ENCODE results near the gene THBS3. TPM values are rescaled to one million over a fixed set of nuclear protein-coding genes. Genes with fewer than 3 reads are reported as not detected.

THBS3 gene
- total and polyA plus RNA-seq, 9 of the 15 experiments (the other 6 are each of a cell fraction or from before 2014, with no cell fraction given): 0.59 to 8.3 (median 3.2) TPM

- TF ChIP-seq, protein P1, sequence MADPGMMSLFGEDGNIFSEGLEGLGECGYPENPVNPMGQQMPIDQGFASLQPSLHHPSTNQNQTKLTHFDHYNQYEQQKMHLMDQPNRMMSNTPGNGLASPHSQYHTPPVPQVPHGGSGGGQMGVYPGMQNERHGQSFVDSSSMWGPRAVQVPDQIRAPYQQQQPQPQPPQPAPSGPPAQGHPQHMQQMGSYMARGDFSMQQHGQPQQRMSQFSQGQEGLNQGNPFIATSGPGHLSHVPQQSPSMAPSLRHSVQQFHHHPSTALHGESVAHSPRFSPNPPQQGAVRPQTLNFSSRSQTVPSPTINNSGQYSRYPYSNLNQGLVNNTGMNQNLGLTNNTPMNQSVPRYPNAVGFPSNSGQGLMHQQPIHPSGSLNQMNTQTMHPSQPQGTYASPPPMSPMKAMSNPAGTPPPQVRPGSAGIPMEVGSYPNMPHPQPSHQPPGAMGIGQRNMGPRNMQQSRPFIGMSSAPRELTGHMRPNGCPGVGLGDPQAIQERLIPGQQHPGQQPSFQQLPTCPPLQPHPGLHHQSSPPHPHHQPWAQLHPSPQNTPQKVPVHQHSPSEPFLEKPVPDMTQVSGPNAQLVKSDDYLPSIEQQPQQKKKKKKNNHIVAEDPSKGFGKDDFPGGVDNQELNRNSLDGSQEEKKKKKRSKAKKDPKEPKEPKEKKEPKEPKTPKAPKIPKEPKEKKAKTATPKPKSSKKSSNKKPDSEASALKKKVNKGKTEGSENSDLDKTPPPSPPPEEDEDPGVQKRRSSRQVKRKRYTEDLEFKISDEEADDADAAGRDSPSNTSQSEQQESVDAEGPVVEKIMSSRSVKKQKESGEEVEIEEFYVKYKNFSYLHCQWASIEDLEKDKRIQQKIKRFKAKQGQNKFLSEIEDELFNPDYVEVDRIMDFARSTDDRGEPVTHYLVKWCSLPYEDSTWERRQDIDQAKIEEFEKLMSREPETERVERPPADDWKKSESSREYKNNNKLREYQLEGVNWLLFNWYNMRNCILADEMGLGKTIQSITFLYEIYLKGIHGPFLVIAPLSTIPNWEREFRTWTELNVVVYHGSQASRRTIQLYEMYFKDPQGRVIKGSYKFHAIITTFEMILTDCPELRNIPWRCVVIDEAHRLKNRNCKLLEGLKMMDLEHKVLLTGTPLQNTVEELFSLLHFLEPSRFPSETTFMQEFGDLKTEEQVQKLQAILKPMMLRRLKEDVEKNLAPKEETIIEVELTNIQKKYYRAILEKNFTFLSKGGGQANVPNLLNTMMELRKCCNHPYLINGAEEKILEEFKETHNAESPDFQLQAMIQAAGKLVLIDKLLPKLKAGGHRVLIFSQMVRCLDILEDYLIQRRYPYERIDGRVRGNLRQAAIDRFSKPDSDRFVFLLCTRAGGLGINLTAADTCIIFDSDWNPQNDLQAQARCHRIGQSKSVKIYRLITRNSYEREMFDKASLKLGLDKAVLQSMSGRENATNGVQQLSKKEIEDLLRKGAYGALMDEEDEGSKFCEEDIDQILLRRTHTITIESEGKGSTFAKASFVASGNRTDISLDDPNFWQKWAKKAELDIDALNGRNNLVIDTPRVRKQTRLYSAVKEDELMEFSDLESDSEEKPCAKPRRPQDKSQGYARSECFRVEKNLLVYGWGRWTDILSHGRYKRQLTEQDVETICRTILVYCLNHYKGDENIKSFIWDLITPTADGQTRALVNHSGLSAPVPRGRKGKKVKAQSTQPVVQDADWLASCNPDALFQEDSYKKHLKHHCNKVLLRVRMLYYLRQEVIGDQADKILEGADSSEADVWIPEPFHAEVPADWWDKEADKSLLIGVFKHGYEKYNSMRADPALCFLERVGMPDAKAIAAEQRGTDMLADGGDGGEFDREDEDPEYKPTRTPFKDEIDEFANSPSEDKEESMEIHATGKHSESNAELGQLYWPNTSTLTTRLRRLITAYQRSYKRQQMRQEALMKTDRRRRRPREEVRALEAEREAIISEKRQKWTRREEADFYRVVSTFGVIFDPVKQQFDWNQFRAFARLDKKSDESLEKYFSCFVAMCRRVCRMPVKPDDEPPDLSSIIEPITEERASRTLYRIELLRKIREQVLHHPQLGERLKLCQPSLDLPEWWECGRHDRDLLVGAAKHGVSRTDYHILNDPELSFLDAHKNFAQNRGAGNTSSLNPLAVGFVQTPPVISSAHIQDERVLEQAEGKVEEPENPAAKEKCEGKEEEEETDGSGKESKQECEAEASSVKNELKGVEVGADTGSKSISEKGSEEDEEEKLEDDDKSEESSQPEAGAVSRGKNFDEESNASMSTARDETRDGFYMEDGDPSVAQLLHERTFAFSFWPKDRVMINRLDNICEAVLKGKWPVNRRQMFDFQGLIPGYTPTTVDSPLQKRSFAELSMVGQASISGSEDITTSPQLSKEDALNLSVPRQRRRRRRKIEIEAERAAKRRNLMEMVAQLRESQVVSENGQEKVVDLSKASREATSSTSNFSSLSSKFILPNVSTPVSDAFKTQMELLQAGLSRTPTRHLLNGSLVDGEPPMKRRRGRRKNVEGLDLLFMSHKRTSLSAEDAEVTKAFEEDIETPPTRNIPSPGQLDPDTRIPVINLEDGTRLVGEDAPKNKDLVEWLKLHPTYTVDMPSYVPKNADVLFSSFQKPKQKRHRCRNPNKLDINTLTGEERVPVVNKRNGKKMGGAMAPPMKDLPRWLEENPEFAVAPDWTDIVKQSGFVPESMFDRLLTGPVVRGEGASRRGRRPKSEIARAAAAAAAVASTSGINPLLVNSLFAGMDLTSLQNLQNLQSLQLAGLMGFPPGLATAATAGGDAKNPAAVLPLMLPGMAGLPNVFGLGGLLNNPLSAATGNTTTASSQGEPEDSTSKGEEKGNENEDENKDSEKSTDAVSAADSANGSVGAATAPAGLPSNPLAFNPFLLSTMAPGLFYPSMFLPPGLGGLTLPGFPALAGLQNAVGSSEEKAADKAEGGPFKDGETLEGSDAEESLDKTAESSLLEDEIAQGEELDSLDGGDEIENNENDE (IDR thresholded peaks at IDR 0.05; ENCODE audit: low read depth, low read length): no peak
- no peak for TF ChIP-seq FOXJ2 (tag; IDR thresholded peaks at IDR 0.05)
- TF ChIP-seq ARID1B (IDR thresholded peaks at IDR 0.05): peak; percentile 66
- TF ChIP-seq, protein P2, sequence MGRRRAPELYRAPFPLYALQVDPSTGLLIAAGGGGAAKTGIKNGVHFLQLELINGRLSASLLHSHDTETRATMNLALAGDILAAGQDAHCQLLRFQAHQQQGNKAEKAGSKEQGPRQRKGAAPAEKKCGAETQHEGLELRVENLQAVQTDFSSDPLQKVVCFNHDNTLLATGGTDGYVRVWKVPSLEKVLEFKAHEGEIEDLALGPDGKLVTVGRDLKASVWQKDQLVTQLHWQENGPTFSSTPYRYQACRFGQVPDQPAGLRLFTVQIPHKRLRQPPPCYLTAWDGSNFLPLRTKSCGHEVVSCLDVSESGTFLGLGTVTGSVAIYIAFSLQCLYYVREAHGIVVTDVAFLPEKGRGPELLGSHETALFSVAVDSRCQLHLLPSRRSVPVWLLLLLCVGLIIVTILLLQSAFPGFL (CRISPR knock-in tag; IDR thresholded peaks at IDR 0.05): 0 out of 2 replicates have a peak, but pooled peaks have one; percentile 46
- TF ChIP-seq, protein P3, sequence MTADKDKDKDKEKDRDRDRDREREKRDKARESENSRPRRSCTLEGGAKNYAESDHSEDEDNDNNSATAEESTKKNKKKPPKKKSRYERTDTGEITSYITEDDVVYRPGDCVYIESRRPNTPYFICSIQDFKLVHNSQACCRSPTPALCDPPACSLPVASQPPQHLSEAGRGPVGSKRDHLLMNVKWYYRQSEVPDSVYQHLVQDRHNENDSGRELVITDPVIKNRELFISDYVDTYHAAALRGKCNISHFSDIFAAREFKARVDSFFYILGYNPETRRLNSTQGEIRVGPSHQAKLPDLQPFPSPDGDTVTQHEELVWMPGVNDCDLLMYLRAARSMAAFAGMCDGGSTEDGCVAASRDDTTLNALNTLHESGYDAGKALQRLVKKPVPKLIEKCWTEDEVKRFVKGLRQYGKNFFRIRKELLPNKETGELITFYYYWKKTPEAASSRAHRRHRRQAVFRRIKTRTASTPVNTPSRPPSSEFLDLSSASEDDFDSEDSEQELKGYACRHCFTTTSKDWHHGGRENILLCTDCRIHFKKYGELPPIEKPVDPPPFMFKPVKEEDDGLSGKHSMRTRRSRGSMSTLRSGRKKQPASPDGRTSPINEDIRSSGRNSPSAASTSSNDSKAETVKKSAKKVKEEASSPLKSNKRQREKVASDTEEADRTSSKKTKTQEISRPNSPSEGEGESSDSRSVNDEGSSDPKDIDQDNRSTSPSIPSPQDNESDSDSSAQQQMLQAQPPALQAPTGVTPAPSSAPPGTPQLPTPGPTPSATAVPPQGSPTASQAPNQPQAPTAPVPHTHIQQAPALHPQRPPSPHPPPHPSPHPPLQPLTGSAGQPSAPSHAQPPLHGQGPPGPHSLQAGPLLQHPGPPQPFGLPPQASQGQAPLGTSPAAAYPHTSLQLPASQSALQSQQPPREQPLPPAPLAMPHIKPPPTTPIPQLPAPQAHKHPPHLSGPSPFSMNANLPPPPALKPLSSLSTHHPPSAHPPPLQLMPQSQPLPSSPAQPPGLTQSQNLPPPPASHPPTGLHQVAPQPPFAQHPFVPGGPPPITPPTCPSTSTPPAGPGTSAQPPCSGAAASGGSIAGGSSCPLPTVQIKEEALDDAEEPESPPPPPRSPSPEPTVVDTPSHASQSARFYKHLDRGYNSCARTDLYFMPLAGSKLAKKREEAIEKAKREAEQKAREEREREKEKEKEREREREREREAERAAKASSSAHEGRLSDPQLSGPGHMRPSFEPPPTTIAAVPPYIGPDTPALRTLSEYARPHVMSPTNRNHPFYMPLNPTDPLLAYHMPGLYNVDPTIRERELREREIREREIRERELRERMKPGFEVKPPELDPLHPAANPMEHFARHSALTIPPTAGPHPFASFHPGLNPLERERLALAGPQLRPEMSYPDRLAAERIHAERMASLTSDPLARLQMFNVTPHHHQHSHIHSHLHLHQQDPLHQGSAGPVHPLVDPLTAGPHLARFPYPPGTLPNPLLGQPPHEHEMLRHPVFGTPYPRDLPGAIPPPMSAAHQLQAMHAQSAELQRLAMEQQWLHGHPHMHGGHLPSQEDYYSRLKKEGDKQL (CRISPR knock-in tag; IDR thresholded peaks at IDR 0.05; ENCODE audit: borderline replicate concordance): peak; percentile 84; the same call in 1 of the 2 replicates
- TF ChIP-seq VEZF1 (CRISPR knock-in tag; IDR thresholded peaks at IDR 0.05): peak; percentile 96
These were observed 14.3 kb downstream of the THBS3 start (continued) for GRCh38 chr1:155193275-155193990.
